ENCODE measurements around the gene AAK1. TPM values are rescaled to one million over a fixed set of nuclear protein-coding genes. Genes with fewer than 3 reads are reported as not detected.

Gene AAK1
- total and polyA plus RNA-seq, 10 of the 15 experiments (the other 5 are each of a cell fraction or from before 2014, with no cell fraction given): 2.9 to 41.4 (median 17.5) TPM

DNA sequence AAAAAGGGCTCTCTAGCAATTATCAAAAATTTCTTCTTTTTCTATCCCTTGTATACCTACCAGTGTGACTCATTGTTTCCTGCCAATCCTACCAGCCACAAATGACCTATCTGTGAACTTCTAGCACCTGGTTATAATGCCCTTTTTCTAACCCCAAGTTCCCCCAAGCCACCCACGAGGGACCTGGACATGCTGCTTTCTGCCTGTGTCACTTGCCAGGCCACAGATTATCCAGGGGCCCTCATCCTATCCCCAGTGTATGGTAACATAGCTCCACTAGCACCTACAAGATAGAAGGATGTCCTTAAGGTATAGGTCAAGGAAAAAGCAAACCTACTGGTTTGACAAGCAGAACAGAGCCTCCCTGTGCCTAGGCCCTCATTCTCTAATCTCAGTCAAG, 26.8 kb downstream of the AAK1 start:
- H3K27ac ChIP-seq (ENCODE audit: control insufficient read depth, insufficient read depth): peak overlapping the region; percentile 1; the same call in 1 of the 2 replicates
- no peaks in the 10 kb centered on the region for H4K20me1 ChIP-seq (ENCODE audit: control insufficient read depth, insufficient read depth)
- POLR2A ChIA-PET: interaction anchor here (1.7 kb wide), 1 partner anchor 33 kb away, joined by 6 read pairs; no protein-coding TSS in a partner anchor
- no TSS peak for BruUV-seq (replicated peaks)
- H3K9me3 ChIP-seq (replicated peaks; ENCODE audit: control insufficient read depth, insufficient read depth, low read length): peaks cover 6% of the 10 kb centered on the region; the same call in 1 of the 3 replicates
- CTCF ChIA-PET: interaction anchor here (3.5 to 3.9 kb wide), 2 partner anchors 52 to 108 kb away, joined by 10 to 21 read pairs; no protein-coding TSS in a partner anchor
- SMC1A ChIA-PET (ENCODE audit: uncharacterized antibody, unreplicated experiment): interaction anchor here (0.7 to 2.4 kb wide), 3 partner anchors 12 to 27 kb away, joined by 3 to 10 read pairs (median 3); partner anchors contain the start of gene AAK1
- no peak for FAIRE-seq
- no peak overlapping the region; the same call in 1 of the 2 replicates for H3K4me3 ChIP-seq
- peaks cover 43% of the 10 kb centered on the region for H3K79me2 ChIP-seq (ENCODE audit: control insufficient read depth, insufficient read depth, low read length)
- peaks cover 34% of the 10 kb centered on the region for H3K4me1 ChIP-seq (ENCODE audit: control insufficient read depth, insufficient read depth, low read length)
- RAD21 ChIA-PET (ENCODE audit: unreplicated experiment): interaction anchor here (1.4 kb wide), 1 partner anchor 108 kb away, joined by 3 read pairs; no protein-coding TSS in a partner anchor
- 0% methylated on average over 1 of the region's 1 CpG for WGBS (ENCODE audit: insufficient coverage, insufficient replicate concordance, low lambda C conversion rate, missing lambda C conversion rate)
- intact Hi-C loops (cut with micrococcal nuclease; ENCODE audit: unreplicated experiment) (no loop called here), in situ Hi-C loops (cut with MboI) (no loop called here)
- no peak overlapping the region for H3K9ac ChIP-seq (ENCODE audit: control insufficient read depth, insufficient read depth, low read length)
- TF ChIP-seq MTA2 (IDR thresholded peaks at IDR 0.05; ENCODE audit: low read depth): peak; percentile 28; the same call in 1 of the 2 replicates
- TF ChIP-seq RUNX3 (IDR thresholded peaks at IDR 0.05; ENCODE audit: low read length): peak; percentile 57; the same call in 1 of the 2 replicates
- TF ChIP-seq, protein P1, sequence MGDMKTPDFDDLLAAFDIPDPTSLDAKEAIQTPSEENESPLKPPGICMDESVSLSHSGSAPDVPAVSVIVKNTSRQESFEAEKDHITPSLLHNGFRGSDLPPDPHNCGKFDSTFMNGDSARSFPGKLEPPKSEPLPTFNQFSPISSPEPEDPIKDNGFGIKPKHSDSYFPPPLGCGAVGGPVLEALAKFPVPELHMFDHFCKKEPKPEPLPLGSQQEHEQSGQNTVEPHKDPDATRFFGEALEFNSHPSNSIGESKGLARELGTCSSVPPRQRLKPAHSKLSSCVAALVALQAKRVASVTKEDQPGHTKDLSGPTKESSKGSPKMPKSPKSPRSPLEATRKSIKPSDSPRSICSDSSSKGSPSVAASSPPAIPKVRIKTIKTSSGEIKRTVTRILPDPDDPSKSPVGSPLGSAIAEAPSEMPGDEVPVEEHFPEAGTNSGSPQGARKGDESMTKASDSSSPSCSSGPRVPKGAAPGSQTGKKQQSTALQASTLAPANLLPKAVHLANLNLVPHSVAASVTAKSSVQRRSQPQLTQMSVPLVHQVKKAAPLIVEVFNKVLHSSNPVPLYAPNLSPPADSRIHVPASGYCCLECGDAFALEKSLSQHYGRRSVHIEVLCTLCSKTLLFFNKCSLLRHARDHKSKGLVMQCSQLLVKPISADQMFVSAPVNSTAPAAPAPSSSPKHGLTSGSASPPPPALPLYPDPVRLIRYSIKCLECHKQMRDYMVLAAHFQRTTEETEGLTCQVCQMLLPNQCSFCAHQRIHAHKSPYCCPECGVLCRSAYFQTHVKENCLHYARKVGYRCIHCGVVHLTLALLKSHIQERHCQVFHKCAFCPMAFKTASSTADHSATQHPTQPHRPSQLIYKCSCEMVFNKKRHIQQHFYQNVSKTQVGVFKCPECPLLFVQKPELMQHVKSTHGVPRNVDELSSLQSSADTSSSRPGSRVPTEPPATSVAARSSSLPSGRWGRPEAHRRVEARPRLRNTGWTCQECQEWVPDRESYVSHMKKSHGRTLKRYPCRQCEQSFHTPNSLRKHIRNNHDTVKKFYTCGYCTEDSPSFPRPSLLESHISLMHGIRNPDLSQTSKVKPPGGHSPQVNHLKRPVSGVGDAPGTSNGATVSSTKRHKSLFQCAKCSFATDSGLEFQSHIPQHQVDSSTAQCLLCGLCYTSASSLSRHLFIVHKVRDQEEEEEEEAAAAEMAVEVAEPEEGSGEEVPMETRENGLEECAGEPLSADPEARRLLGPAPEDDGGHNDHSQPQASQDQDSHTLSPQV (IDR thresholded peaks at IDR 0.05): no peak
- TF ChIP-seq MEF2B (IDR thresholded peaks at IDR 0.05; ENCODE audit: partially characterized antibody, poor library complexity, severe bottlenecking): peak; percentile 16
- TF ChIP-seq BHLHE40 (IDR thresholded peaks at IDR 0.05; ENCODE audit: borderline replicate concordance in 1 of 2, low read depth in 2 of 2, low read length in 1 of 2): peak in 1 of 2 experiments; percentile 19; a peak in 1 of 4 replicates
- TF ChIP-seq NFIC (IDR thresholded peaks at IDR 0.05; ENCODE audit: low read depth, low read length): peak; percentile 28; the same call in 1 of the 2 replicates
- TF ChIP-seq NR2F1 (conservative IDR thresholded peaks at IDR 0.05): peak; percentile 69
- TF ChIP-seq TCF12 (IDR thresholded peaks at IDR 0.05; ENCODE audit: low read depth, low read length): 0 out of 2 replicates have a peak, but pooled peaks have one; percentile 27
- no peak for TF ChIP-seq ZNF24 (IDR thresholded peaks at IDR 0.05)
- TF ChIP-seq NFXL1 (IDR thresholded peaks at IDR 0.05; ENCODE audit: borderline replicate concordance): no peak
- peak in 1 of 2 experiments; percentile 20; a peak in 1 of 4 replicates for TF ChIP-seq IKZF2 (IDR thresholded peaks at IDR 0.05)
- TF ChIP-seq DPF2 (IDR thresholded peaks at IDR 0.05): peak; percentile 47; the same call in 1 of the 2 replicates
- H3K4me2 ChIP-seq (ENCODE audit: control insufficient read depth, insufficient read depth): peak overlapping the region; percentile 67; the same call in 1 of the 2 replicates
- no peaks in the 10 kb centered on the region for H3K27me3 ChIP-seq (replicated peaks in 1 of 2; ENCODE audit: control insufficient read depth in 2 of 2, insufficient read depth in 2 of 2, low read length in 1 of 2)
- no peak for DNase-seq (ENCODE audit: low read depth, low spot score)
- H2AFZ ChIP-seq (ENCODE audit: control insufficient read depth, low read depth, low read length): no peak overlapping the region
- H3K36me3 ChIP-seq (ENCODE audit: control insufficient read depth in 2 of 2, insufficient read depth in 2 of 2, low read length in 1 of 2): no peaks in the 10 kb centered on the region; a peak in 2 of 4 replicates
- peak; percentile 76 for ATAC-seq

All from GM12878 (cell line).